Vagina (tissue), 2 donors: ENCODE measurements around the gene CASZ1.

Experiments
- POLR2A ChIP-seq, 2 donors: fragments of 450-650 bp; IDR thresholded peaks; one replicate each; pipeline ENCODE4 v1.6.1; 2017; ENCODE audit warnings: antibody characterized with exemption in 2 of 2, mild to moderate bottlenecking in 2 of 2, moderate library complexity in 2 of 2
- POLR2AphosphoS5 ChIP-seq, 2 donors: sonication (generic); formaldehyde crosslinking; IDR thresholded peaks; one replicate each; pipeline ENCODE4 v1.9.0; 2017; ENCODE audit warnings: antibody characterized with exemption in 2 of 2, mild to moderate bottlenecking in 2 of 2, low read depth in 1 of 2; ENCODE audit not compliant: insufficient read depth in 1 of 2
- TF ChIP-seq, protein P1 (sequence below), 3 experiments: fragments of 450-650 bp in 2 of 3; fragments of 200-600 bp in 1 of 3; sonication (generic) in 1 of 3; IDR thresholded peaks; one replicate each; pipeline ENCODE4 v1.5.1; 2017 to 2019; ENCODE audit warnings: antibody characterized with exemption in 3 of 3, mild to moderate bottlenecking in 2 of 3, moderate library complexity in 2 of 3

DNA sequence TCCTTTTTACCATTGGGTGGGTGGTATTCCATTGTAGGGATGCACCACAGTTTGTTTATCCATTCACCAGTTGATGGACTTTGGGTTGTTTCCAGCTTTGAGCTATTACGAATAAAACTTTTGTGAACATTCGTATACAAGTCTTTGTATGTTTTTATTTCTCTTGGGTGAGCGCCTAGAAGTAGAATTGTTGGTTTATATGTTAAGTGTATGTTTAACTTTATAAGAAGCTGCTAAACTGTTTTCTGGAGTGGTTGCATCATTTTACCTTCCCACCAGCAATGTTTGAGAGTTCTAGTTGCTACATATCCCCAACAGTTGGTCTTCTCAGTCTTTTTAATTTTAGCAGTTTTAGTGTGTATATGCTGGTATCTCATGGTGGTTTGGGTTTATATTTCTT is 189.2 kb downstream of the CASZ1 start:
- TF ChIP-seq, protein P1, sequence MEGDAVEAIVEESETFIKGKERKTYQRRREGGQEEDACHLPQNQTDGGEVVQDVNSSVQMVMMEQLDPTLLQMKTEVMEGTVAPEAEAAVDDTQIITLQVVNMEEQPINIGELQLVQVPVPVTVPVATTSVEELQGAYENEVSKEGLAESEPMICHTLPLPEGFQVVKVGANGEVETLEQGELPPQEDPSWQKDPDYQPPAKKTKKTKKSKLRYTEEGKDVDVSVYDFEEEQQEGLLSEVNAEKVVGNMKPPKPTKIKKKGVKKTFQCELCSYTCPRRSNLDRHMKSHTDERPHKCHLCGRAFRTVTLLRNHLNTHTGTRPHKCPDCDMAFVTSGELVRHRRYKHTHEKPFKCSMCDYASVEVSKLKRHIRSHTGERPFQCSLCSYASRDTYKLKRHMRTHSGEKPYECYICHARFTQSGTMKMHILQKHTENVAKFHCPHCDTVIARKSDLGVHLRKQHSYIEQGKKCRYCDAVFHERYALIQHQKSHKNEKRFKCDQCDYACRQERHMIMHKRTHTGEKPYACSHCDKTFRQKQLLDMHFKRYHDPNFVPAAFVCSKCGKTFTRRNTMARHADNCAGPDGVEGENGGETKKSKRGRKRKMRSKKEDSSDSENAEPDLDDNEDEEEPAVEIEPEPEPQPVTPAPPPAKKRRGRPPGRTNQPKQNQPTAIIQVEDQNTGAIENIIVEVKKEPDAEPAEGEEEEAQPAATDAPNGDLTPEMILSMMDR (IDR thresholded peaks at IDR 0.05), result no peak
- TF ChIP-seq POLR2A (IDR thresholded peaks at IDR 0.05), result no peak
- no peak for TF ChIP-seq POLR2AphosphoS5 (IDR thresholded peaks at IDR 0.05; ENCODE audit: insufficient read depth in 1 of 2, low read depth in 1 of 2)
